SK-N-SH treated with all-trans-retinoic acid at 6 μM for 48 hours (cell line): ENCODE data around the gene NAGLU.

Experiments
- ATAC-seq: fragments of 200-7000 bp; cut with Tn5 transposase; 3 replicates; pipeline ENCODE4 v1.9.1; 2020; ENCODE audit warnings: mild to moderate bottlenecking, moderate library complexity
- BACH2 ChIP-seq: fragments of 250-450 bp; sonication (Bioruptor Pico); IDR thresholded peaks from 2 replicates; pipeline ENCODE4 v1.9.0; 2021; ENCODE audit warnings: mild to moderate bottlenecking, borderline replicate concordance
- CREB5 ChIP-seq: fragments of 250-450 bp; sonication (Bioruptor Pico); IDR thresholded peaks from 2 replicates; pipeline ENCODE4 v1.5.1; 2020; ENCODE audit warnings: low read depth, mild to moderate bottlenecking, moderate library complexity
- CSDC2 ChIP-seq: fragments of 250-450 bp; sonication (Bioruptor Pico); IDR thresholded peaks from 2 replicates; pipeline ENCODE4 v1.5.0; 2020; ENCODE audit warnings: mild to moderate bottlenecking, moderate library complexity
- ESRRG ChIP-seq: fragments of 250-450 bp; sonication (Bioruptor Pico); IDR thresholded peaks from 2 replicates; pipeline ENCODE4 v1.6.1; 2021; ENCODE audit warnings: mild to moderate bottlenecking
- GLIS3 ChIP-seq: fragments of 250-450 bp; sonication (Bioruptor Pico); IDR thresholded peaks from 2 replicates; pipeline ENCODE4 v1.5.0; 2020; ENCODE audit warnings: mild to moderate bottlenecking, moderate library complexity
- ISL1 ChIP-seq: fragments of 250-450 bp; sonication (Bioruptor Pico); IDR thresholded peaks from 2 replicates; pipeline ENCODE4 v2.1.2; 2022; ENCODE audit warnings: mild to moderate bottlenecking, moderate library complexity
- OSR1 ChIP-seq: fragments of 250-450 bp; sonication (Bioruptor Pico); IDR thresholded peaks from 2 replicates; pipeline ENCODE4 v1.8.0; 2022; ENCODE audit warnings: moderate library complexity, mild to moderate bottlenecking, inconsistent platforms
- PATZ1 ChIP-seq: fragments of 250-450 bp; sonication (Bioruptor Pico); IDR thresholded peaks from 2 replicates; pipeline ENCODE4 v1.8.0; 2020; ENCODE audit warnings: mild to moderate bottlenecking, moderate library complexity, borderline replicate concordance
- PPARA ChIP-seq: fragments of 250-450 bp; sonication (Bioruptor Pico); IDR thresholded peaks from 2 replicates; pipeline ENCODE4 v1.5.0; 2020; ENCODE audit warnings: mild to moderate bottlenecking, borderline replicate concordance
- RARB ChIP-seq: fragments of 250-450 bp; sonication (Bioruptor Pico); IDR thresholded peaks from 2 replicates; pipeline ENCODE4 v1.8.0; 2021; ENCODE audit warnings: mild to moderate bottlenecking, moderate library complexity
- SNAI2 ChIP-seq: fragments of 250-450 bp; sonication (Bioruptor Pico); IDR thresholded peaks from 2 replicates; pipeline ENCODE4 v1.5.0; 2020; ENCODE audit warnings: mild to moderate bottlenecking, moderate library complexity
- TCF4 ChIP-seq: fragments of 250-450 bp; sonication (Bioruptor Pico); IDR thresholded peaks from 2 replicates; pipeline ENCODE4 v1.8.0; 2021; ENCODE audit warnings: mild to moderate bottlenecking, moderate library complexity, borderline replicate concordance
- TOX ChIP-seq: fragments of 250-450 bp; sonication (Bioruptor Pico); IDR thresholded peaks from 2 replicates; pipeline ENCODE4 v1.8.0; 2021; ENCODE audit warnings: mild to moderate bottlenecking, moderate library complexity, borderline replicate concordance
- TSHZ2 ChIP-seq: fragments of 250-450 bp; sonication (Bioruptor Pico); IDR thresholded peaks from 2 replicates; pipeline ENCODE4 v1.5.0; 2020; ENCODE audit warnings: mild to moderate bottlenecking, moderate library complexity
- ZC3H10 ChIP-seq: fragments of 250-450 bp; sonication (Bioruptor Pico); IDR thresholded peaks from 2 replicates; pipeline ENCODE4 v1.5.1; 2021; ENCODE audit warnings: mild to moderate bottlenecking, moderate library complexity
- ZFP3 ChIP-seq: fragments of 250-450 bp; sonication (Bioruptor Pico); IDR thresholded peaks from 2 replicates; pipeline ENCODE4 v1.5.0; 2020; ENCODE audit warnings: mild to moderate bottlenecking, moderate library complexity
- ZFP30 ChIP-seq: fragments of 450-650 bp; formaldehyde crosslinking; IDR thresholded peaks from 2 replicates; pipeline ENCODE4 v1.5.0; 2022; ENCODE audit warnings: mild to moderate bottlenecking, moderate library complexity
- ZNF565 ChIP-seq: fragments of 450-650 bp; formaldehyde crosslinking; conservative IDR thresholded peaks from 2 replicates; pipeline ENCODE4 v1.5.0; 2020; ENCODE audit warnings: low read depth, mild to moderate bottlenecking, moderate library complexity
- ZNF70 ChIP-seq: fragments of 450-650 bp; formaldehyde crosslinking; IDR thresholded peaks from 2 replicates; pipeline ENCODE4 v1.5.0; 2020; ENCODE audit warnings: mild to moderate bottlenecking, moderate library complexity
- ZNF8 ChIP-seq: fragments of 450-650 bp; formaldehyde crosslinking; IDR thresholded peaks from 2 replicates; pipeline ENCODE4 v1.5.0; 2020; ENCODE audit warnings: mild to moderate bottlenecking, moderate library complexity
- TF ChIP-seq, protein P1 (sequence below): fragments of 250-450 bp; sonication (Bioruptor Pico); IDR thresholded peaks from 2 replicates; pipeline ENCODE4 v1.8.0; 2021; ENCODE audit warnings: low read depth, mild to moderate bottlenecking, moderate library complexity, borderline replicate concordance
- TF ChIP-seq, protein P2 (sequence below): fragments of 250-450 bp; sonication (Bioruptor Pico); IDR thresholded peaks from 2 replicates; pipeline ENCODE4 v1.5.1; 2021; ENCODE audit warnings: mild to moderate bottlenecking, moderate library complexity

The NAGLU gene

DNA sequence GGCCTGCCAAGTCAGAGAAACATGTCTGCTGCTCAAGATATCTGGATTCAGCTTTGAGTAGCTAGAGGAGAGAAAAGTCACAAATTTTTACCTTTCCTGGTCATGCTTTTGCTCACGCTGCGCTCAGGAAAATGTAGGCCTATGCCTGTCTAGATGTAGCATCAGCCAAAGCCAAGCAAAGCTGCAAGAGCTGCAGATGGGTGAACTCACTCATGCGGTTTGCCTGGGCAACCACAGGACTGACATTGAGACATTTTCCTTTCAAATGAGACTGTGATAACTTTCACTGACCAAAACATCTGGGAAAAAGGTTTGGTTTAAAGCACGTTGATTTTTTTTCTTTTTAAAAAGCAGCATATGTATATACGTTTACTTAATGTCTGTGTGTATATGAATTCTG lies 34.0 kb upstream of the NAGLU start:
- no peak for ATAC-seq
- TF ChIP-seq TOX (CRISPR knock-in tag) (no peak), BACH2 (CRISPR knock-in tag) (no peak), ESRRG (CRISPR knock-in tag) (no peak), CREB5 (no peak), ZNF8 (CRISPR knock-in tag) (no peak), ISL1 (CRISPR knock-in tag) (no peak), ZFP3 (CRISPR knock-in tag) (no peak), ZC3H10 (CRISPR knock-in tag) (no peak), OSR1 (no peak), CSDC2 (CRISPR knock-in tag) (no peak), ZNF70 (no peak), ZNF565 (CRISPR knock-in tag) (no peak), GLIS3 (CRISPR knock-in tag) (no peak), PATZ1 (CRISPR knock-in tag) (no peak), PPARA (CRISPR knock-in tag) (no peak), ZFP30 (no peak)
- TF ChIP-seq, protein P1, sequence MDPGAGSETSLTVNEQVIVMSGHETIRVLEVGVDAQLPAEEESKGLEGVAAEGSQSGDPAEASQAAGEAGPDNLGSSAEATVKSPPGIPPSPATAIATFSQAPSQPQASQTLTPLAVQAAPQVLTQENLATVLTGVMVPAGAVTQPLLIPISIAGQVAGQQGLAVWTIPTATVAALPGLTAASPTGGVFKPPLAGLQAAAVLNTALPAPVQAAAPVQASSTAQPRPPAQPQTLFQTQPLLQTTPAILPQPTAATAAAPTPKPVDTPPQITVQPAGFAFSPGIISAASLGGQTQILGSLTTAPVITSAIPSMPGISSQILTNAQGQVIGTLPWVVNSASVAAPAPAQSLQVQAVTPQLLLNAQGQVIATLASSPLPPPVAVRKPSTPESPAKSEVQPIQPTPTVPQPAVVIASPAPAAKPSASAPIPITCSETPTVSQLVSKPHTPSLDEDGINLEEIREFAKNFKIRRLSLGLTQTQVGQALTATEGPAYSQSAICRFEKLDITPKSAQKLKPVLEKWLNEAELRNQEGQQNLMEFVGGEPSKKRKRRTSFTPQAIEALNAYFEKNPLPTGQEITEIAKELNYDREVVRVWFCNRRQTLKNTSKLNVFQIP (CRISPR knock-in tag) = no peak
- TF ChIP-seq, protein P2, sequence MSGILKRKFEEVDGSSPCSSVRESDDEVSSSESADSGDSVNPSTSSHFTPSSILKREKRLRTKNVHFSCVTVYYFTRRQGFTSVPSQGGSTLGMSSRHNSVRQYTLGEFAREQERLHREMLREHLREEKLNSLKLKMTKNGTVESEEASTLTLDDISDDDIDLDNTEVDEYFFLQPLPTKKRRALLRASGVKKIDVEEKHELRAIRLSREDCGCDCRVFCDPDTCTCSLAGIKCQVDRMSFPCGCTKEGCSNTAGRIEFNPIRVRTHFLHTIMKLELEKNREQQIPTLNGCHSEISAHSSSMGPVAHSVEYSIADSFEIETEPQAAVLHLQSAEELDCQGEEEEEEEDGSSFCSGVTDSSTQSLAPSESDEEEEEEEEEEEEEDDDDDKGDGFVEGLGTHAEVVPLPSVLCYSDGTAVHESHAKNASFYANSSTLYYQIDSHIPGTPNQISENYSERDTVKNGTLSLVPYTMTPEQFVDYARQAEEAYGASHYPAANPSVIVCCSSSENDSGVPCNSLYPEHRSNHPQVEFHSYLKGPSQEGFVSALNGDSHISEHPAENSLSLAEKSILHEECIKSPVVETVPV = no peak

DNA sequence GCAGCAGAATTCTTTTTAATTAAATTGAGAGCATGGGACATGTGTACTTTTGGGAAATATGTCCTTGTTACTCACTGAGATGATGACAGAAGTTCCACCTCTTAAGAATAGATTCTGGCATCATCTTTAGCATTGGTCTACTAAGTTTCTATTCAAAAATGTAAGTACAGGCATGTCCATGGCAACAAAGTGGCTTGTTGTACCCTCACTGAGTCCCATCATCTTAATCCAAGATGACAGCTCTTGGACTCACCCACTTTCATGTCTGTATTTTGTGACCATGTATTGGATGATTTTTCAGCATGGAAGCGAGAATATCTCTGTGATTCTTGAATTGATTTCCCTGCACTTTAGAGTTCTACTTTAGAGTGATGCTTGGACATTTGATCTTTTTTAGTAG lies 33.1 kb upstream of the NAGLU start:
- peak; percentile 66 for ATAC-seq
- TF ChIP-seq ZNF565 (CRISPR knock-in tag) (no peak), ISL1 (CRISPR knock-in tag) (no peak)

GRCh38 chr17:42507671-42508070 lies 28.4 kb upstream of the NAGLU start:
- TF ChIP-seq ZFP3 (CRISPR knock-in tag) (no peak), ISL1 (CRISPR knock-in tag) (no peak), PATZ1 (CRISPR knock-in tag) (no peak), SNAI2 (CRISPR knock-in tag) (no peak), TCF4 (CRISPR knock-in tag) (no peak), RARB (CRISPR knock-in tag) (no peak), OSR1 (no peak), CREB5 (no peak), TSHZ2 (CRISPR knock-in tag) (no peak)
- TF ChIP-seq, protein P2 = no peak
- ATAC-seq = no peak
